WTC11 (cell line): ENCODE measurements around the gene HOXB5. TPM values are rescaled to one million over a fixed set of nuclear protein-coding genes. Genes with fewer than 3 reads are reported as not detected.

ENCODE experiments used
- ATAC-seq: fragments of 200-7000 bp; cut with Tn5 transposase; 2 replicates; pipeline ENCODE4 v1.10.0; 2021; ENCODE audit warnings: mild to moderate bottlenecking, moderate library complexity
- CTCF ChIA-PET: fragments of 300-600 bp; sonication (Branson Sonifier 250); formaldehyde crosslinking; loops from one replicate; lab custom pipeline; 2021; ENCODE audit warnings: antibody characterized with exemption; lab: Charles Lee
- POLR2A ChIA-PET: fragments of 350-600 bp; sonication (Branson Sonifier 250); formaldehyde crosslinking; loops from one replicate; lab custom pipeline; 2021; ENCODE audit warnings: antibody characterized with exemption; lab: Charles Lee
- DNase-seq: peaks from one replicate; pipeline ENCODE4 v3.0.0; 2021; ENCODE audit warnings: low spot score
- H3K27ac Mint-ChIP-seq: 2 replicates; pipeline ENCODE4 v1.8.0; 2021; ENCODE audit warnings: mixed read lengths
- H3K27me3 Mint-ChIP-seq: 2 replicates; pipeline ENCODE4 v1.8.0; 2021; ENCODE audit warnings: low read depth, mild to moderate bottlenecking, moderate library complexity, mixed read lengths
- H3K36me3 Mint-ChIP-seq: 2 replicates; pipeline ENCODE4 v1.8.0; 2021; ENCODE audit warnings: mixed read lengths
- H3K4me1 Mint-ChIP-seq: 2 replicates; pipeline ENCODE4 v1.8.0; 2022; ENCODE audit warnings: mixed read lengths
- H3K4me3 Mint-ChIP-seq: 2 replicates; pipeline ENCODE4 v1.8.0; 2021; ENCODE audit warnings: mild to moderate bottlenecking, moderate library complexity, mixed read lengths
- H3K9me3 Mint-ChIP-seq: 2 replicates; pipeline ENCODE4 v1.8.0; 2021; ENCODE audit warnings: mixed read lengths
- CBFB ChIP-seq: sonication (generic); formaldehyde crosslinking; IDR thresholded peaks from 2 replicates; pipeline ENCODE4 v1.8.1; 2022; ENCODE audit warnings: mild to moderate bottlenecking, low read depth, missing genetic modification reagents
- ELF4 ChIP-seq: sonication (generic); formaldehyde crosslinking; IDR thresholded peaks from 2 replicates; pipeline ENCODE4 v1.8.1; 2022; ENCODE audit warnings: low read depth, mild to moderate bottlenecking, moderate library complexity, missing genetic modification reagents
- GRHL2 ChIP-seq: fragments of 250-450 bp; sonication (Bioruptor Pico); IDR thresholded peaks from 2 replicates; pipeline ENCODE4 v1.8.0; 2022; ENCODE audit warnings: mild to moderate bottlenecking, moderate library complexity; ENCODE audit not compliant: insufficient replicate concordance, severe bottlenecking
- GTF2I ChIP-seq: fragments of 250-450 bp; sonication (Bioruptor Pico); conservative IDR thresholded peaks from 2 replicates; pipeline ENCODE4 v1.4.0; 2021; ENCODE audit warnings: mild to moderate bottlenecking
- HMGA2 ChIP-seq: fragments of 250-450 bp; sonication (Bioruptor Pico); IDR thresholded peaks from 2 replicates; pipeline ENCODE4 v1.4.0; 2021; ENCODE audit warnings: mild to moderate bottlenecking, moderate library complexity
- KAT7 ChIP-seq: sonication (generic); formaldehyde crosslinking; IDR thresholded peaks from 2 replicates; pipeline ENCODE4 v1.8.1; 2023; ENCODE audit warnings: missing genetic modification reagents, mild to moderate bottlenecking, borderline replicate concordance
- NFATC4 ChIP-seq: fragments of 250-450 bp; sonication (Bioruptor Pico); IDR thresholded peaks from 2 replicates; pipeline ENCODE4 v1.9.0; 2021; ENCODE audit warnings: mild to moderate bottlenecking
- NR1H2 ChIP-seq: sonication (generic); formaldehyde crosslinking; IDR thresholded peaks from 2 replicates; pipeline ENCODE4 v1.9.0; 2021; ENCODE audit warnings: mild to moderate bottlenecking, moderate library complexity, missing genetic modification reagents
- SMAD3 ChIP-seq: sonication (generic); formaldehyde crosslinking; IDR thresholded peaks from 2 replicates; pipeline ENCODE4 v1.8.0; 2022; ENCODE audit warnings: missing genetic modification reagents, mild to moderate bottlenecking, borderline replicate concordance
- TEAD1 ChIP-seq: sonication (generic); formaldehyde crosslinking; IDR thresholded peaks from 2 replicates; pipeline ENCODE4 v1.8.0; 2022; ENCODE audit warnings: mild to moderate bottlenecking, missing genetic modification reagents
- TEAD4 ChIP-seq: sonication (generic); formaldehyde crosslinking; IDR thresholded peaks from 2 replicates; pipeline ENCODE4 v1.8.0; 2022; ENCODE audit warnings: mild to moderate bottlenecking, missing genetic modification reagents
- ZNF121 ChIP-seq: sonication (generic); formaldehyde crosslinking; IDR thresholded peaks from 2 replicates; pipeline ENCODE4 v1.8.0; 2023; ENCODE audit warnings: missing genetic modification reagents
- ZNF317 ChIP-seq: sonication (generic); formaldehyde crosslinking; IDR thresholded peaks from 2 replicates; pipeline ENCODE4 v1.8.1; 2023; ENCODE audit warnings: low read depth, mild to moderate bottlenecking, moderate library complexity, missing genetic modification reagents, borderline replicate concordance
- ZNF416 ChIP-seq: fragments of 250-450 bp; sonication (Bioruptor Pico); IDR thresholded peaks from 2 replicates; pipeline ENCODE4 v1.9.0; 2021; ENCODE audit warnings: mild to moderate bottlenecking, inconsistent platforms
- ZNF671 ChIP-seq: fragments of 250-450 bp; sonication (Bioruptor Pico); IDR thresholded peaks from 2 replicates; pipeline ENCODE4 v1.8.0; 2021; ENCODE audit warnings: mild to moderate bottlenecking
- total RNA-seq: library from RNA; stranded (reverse); gene quantifications from 3 replicates; pipeline ENCODE4 v1.2.3, GENCODE V29; 2021
- TF ChIP-seq, protein P1 (sequence below): fragments of 200-600 bp; IDR thresholded peaks from 2 replicates; pipeline ENCODE4 v1.8.0; 2022; ENCODE audit warnings: antibody characterized with exemption
- TF ChIP-seq, protein P2 (sequence below): fragments of 250-450 bp; sonication (Bioruptor Pico); IDR thresholded peaks from 2 replicates; pipeline ENCODE4 v1.9.0; 2021; ENCODE audit warnings: mild to moderate bottlenecking, borderline replicate concordance
- TF ChIP-seq, protein P3 (sequence below): fragments of 250-450 bp; sonication (Bioruptor Pico); IDR thresholded peaks from 2 replicates; pipeline ENCODE4 v2.1.2; 2022; ENCODE audit warnings: mild to moderate bottlenecking, moderate library complexity
- TF ChIP-seq, protein P4 (sequence below): sonication (generic); formaldehyde crosslinking; IDR thresholded peaks from 2 replicates; pipeline ENCODE4 v1.8.1; 2022; ENCODE audit warnings: mild to moderate bottlenecking, moderate library complexity, missing genetic modification reagents
- TF ChIP-seq, protein P5 (sequence below): sonication (generic); formaldehyde crosslinking; IDR thresholded peaks from 2 replicates; pipeline ENCODE4 v1.8.1; 2023; ENCODE audit warnings: mild to moderate bottlenecking, missing genetic modification reagents

HOXB5 gene
- total RNA-seq, 1 experiment from 2014 or later = not detected

DNA sequence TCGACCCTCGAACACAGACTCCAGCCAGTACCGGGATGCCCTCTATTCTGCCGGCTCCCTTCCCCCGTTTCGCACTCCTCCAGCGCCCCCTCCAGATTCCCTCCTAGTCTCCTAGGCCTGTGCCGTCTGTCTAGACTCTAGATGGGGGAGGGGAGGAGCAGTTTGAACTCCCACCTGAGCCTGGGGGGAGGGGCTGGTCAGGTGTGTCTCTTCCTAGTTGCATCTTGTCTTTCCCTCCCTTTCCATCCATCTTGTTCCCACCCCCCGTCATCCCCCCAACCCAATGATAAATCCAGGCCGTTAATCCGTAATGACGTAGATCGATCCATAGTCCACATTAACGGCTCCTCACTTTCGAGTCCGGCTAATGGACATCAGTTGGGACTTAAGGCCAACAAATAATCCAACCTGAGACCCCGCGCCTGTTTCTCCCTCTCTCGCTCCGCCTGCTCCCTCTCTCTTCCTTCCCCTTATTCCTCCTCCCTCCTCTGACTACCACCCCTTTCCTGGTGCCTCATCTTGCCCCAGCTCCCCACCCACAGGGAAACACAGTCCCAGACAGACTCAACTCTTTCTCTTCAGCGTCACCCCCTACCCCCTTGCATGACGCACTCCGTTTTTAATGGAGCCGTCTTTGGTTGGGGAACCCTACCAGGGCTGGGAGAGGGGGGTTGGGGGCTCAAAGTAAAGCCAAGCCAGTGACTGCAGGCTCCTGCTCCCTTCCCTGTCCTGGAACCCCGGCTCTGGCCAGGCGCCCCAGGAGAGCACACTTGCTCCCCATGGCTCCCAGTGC is 3.4 kb upstream of the HOXB5 start:
- peaks cover 48% of the 10 kb centered on the region for H3K4me1 Mint-ChIP-seq
- ChIA-PET POLR2A (interaction anchor here (0.6 kb wide), 1 partner anchor 459 kb away, joined by 3 read pairs; no protein-coding TSS in a partner anchor), CTCF (interaction anchor here (0.9 to 1.6 kb wide), 3 partner anchors 13 to 40 kb away, joined by 3 to 4 read pairs (median 3); no protein-coding TSS in a partner anchor)
- no peak for TF ChIP-seq GRHL2 (CRISPR knock-in tag)
- TF ChIP-seq, protein P1, sequence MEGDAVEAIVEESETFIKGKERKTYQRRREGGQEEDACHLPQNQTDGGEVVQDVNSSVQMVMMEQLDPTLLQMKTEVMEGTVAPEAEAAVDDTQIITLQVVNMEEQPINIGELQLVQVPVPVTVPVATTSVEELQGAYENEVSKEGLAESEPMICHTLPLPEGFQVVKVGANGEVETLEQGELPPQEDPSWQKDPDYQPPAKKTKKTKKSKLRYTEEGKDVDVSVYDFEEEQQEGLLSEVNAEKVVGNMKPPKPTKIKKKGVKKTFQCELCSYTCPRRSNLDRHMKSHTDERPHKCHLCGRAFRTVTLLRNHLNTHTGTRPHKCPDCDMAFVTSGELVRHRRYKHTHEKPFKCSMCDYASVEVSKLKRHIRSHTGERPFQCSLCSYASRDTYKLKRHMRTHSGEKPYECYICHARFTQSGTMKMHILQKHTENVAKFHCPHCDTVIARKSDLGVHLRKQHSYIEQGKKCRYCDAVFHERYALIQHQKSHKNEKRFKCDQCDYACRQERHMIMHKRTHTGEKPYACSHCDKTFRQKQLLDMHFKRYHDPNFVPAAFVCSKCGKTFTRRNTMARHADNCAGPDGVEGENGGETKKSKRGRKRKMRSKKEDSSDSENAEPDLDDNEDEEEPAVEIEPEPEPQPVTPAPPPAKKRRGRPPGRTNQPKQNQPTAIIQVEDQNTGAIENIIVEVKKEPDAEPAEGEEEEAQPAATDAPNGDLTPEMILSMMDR = no peak
- no peak for TF ChIP-seq HMGA2
- no peak for TF ChIP-seq ZNF121 (CRISPR knock-in tag)
- TF ChIP-seq ZNF671 (CRISPR knock-in tag) = no peak
- TF ChIP-seq ELF4 (CRISPR knock-in tag) = no peak
- no peak for TF ChIP-seq TEAD4
- peaks cover 2% of the 10 kb centered on the region; the same call in 1 of the 2 replicates for H3K36me3 Mint-ChIP-seq
- H3K27ac Mint-ChIP-seq = no peak overlapping the region
- H3K9me3 Mint-ChIP-seq = no peaks in the 10 kb centered on the region
- no peak for DNase-seq
- H3K4me3 Mint-ChIP-seq = peak overlapping the region; percentile 59
- ATAC-seq = no peak; the same call in 1 of the 2 replicates
- peaks cover 100% of the 10 kb centered on the region; the same call in 1 of the 2 replicates for H3K27me3 Mint-ChIP-seq

DNA sequence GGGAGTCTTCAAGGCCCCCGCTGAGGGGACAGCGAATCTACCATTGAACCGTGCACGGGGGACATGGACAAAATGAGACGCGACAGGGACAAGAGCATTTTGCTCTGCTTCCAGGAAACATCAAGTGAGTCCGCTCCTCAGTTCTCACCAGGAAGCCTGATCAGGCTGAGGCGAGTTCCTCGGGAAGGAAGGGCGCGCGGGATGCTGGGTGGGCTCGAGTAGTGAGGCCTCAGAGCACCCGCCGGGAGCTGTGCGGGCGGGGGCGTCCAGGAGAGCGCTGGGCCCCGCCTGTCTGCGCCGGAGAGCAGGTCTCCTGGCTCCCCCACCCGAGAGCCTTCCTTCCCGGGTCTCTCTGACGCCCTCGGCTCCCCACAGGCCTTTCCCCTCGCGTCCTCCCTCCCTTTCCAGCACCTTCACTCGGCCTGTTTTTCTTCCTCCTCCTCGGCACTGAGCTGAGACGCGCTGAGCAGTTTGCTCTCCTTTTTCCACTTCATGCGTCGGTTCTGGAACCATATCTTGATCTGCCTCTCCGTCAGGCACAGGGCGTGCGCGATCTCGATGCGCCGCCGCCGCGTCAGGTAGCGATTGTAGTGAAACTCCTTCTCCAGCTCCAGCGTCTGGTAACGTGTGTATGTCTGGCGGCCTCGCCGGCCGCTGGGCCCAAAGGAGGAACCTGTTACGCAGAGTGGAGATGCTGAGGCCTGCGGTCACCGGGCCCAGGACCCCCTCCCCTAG is 2.6 kb upstream of the HOXB5 start:
- ChIA-PET POLR2A (interaction anchor here (0.6 kb wide), 1 partner anchor 458 kb away, joined by 3 read pairs; no protein-coding TSS in a partner anchor), CTCF (interaction anchor here (0.9 to 1.6 kb wide), 3 partner anchors 14 to 40 kb away, joined by 3 to 4 read pairs (median 3); no protein-coding TSS in a partner anchor)
- ATAC-seq = no peak
- Mint-ChIP-seq H3K4me1 (peaks cover 46% of the 10 kb centered on the region), H3K27me3 (peaks cover 100% of the 10 kb centered on the region; the same call in 1 of the 2 replicates), H3K27ac (no peak overlapping the region), H3K9me3 (no peaks in the 10 kb centered on the region), H3K36me3 (peaks cover 2% of the 10 kb centered on the region; the same call in 1 of the 2 replicates), H3K4me3 (peak overlapping the region; percentile 59)
- DNase-seq = no peak
- TF ChIP-seq ELF4 (CRISPR knock-in tag) = no peak
- TF ChIP-seq, protein P2, sequence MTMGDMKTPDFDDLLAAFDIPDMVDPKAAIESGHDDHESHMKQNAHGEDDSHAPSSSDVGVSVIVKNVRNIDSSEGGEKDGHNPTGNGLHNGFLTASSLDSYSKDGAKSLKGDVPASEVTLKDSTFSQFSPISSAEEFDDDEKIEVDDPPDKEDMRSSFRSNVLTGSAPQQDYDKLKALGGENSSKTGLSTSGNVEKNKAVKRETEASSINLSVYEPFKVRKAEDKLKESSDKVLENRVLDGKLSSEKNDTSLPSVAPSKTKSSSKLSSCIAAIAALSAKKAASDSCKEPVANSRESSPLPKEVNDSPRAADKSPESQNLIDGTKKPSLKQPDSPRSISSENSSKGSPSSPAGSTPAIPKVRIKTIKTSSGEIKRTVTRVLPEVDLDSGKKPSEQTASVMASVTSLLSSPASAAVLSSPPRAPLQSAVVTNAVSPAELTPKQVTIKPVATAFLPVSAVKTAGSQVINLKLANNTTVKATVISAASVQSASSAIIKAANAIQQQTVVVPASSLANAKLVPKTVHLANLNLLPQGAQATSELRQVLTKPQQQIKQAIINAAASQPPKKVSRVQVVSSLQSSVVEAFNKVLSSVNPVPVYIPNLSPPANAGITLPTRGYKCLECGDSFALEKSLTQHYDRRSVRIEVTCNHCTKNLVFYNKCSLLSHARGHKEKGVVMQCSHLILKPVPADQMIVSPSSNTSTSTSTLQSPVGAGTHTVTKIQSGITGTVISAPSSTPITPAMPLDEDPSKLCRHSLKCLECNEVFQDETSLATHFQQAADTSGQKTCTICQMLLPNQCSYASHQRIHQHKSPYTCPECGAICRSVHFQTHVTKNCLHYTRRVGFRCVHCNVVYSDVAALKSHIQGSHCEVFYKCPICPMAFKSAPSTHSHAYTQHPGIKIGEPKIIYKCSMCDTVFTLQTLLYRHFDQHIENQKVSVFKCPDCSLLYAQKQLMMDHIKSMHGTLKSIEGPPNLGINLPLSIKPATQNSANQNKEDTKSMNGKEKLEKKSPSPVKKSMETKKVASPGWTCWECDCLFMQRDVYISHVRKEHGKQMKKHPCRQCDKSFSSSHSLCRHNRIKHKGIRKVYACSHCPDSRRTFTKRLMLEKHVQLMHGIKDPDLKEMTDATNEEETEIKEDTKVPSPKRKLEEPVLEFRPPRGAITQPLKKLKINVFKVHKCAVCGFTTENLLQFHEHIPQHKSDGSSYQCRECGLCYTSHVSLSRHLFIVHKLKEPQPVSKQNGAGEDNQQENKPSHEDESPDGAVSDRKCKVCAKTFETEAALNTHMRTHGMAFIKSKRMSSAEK = no peak
- no peak for TF ChIP-seq ZNF416
- TF ChIP-seq GTF2I (CRISPR knock-in tag) = no peak
- TF ChIP-seq TEAD1 (CRISPR knock-in tag) = no peak
- TF ChIP-seq, protein P3, sequence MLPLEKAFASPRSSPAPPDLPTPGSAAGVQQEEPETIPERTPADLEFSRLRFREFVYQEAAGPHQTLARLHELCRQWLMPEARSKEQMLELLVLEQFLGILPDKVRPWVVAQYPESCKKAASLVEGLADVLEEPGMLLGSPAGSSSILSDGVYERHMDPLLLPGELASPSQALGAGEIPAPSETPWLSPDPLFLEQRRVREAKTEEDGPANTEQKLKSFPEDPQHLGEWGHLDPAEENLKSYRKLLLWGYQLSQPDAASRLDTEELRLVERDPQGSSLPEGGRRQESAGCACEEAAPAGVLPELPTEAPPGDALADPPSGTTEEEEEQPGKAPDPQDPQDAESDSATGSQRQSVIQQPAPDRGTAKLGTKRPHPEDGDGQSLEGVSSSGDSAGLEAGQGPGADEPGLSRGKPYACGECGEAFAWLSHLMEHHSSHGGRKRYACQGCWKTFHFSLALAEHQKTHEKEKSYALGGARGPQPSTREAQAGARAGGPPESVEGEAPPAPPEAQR (CRISPR knock-in tag) = no peak
- no peak for TF ChIP-seq CBFB (CRISPR knock-in tag)
- no peak for TF ChIP-seq NR1H2 (CRISPR knock-in tag)
- no peak for TF ChIP-seq SMAD3 (CRISPR knock-in tag)
- no peak for TF ChIP-seq KAT7 (CRISPR knock-in tag)
- no peak for TF ChIP-seq ZNF317 (CRISPR knock-in tag)
- TF ChIP-seq, protein P4, sequence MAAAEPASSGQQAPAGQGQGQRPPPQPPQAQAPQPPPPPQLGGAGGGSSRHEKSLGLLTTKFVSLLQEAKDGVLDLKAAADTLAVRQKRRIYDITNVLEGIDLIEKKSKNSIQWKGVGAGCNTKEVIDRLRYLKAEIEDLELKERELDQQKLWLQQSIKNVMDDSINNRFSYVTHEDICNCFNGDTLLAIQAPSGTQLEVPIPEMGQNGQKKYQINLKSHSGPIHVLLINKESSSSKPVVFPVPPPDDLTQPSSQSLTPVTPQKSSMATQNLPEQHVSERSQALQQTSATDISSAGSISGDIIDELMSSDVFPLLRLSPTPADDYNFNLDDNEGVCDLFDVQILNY (CRISPR knock-in tag) = no peak
- no peak for TF ChIP-seq NFATC4
- TF ChIP-seq, protein P5, sequence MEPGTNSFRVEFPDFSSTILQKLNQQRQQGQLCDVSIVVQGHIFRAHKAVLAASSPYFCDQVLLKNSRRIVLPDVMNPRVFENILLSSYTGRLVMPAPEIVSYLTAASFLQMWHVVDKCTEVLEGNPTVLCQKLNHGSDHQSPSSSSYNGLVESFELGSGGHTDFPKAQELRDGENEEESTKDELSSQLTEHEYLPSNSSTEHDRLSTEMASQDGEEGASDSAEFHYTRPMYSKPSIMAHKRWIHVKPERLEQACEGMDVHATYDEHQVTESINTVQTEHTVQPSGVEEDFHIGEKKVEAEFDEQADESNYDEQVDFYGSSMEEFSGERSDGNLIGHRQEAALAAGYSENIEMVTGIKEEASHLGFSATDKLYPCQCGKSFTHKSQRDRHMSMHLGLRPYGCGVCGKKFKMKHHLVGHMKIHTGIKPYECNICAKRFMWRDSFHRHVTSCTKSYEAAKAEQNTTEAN (CRISPR knock-in tag) = no peak
